ENCODE results near the gene DDAH1.
A peak's percentile ranks its signal among the peaks of the same experiment; 100 is the strongest.
"Not testable (repeated sequence)": the region's sequence is repeated elsewhere in the genome, so short reads cannot be mapped to it uniquely, and the experiment has no call there.

DDAH1 gene

GRCh38 chr1:85465099-85465785 is at the start of gene DDAH1:
TSS of gene DDAH1 (minus strand) at chr1:85465159. CDS start at chr1:85465045, 114 bp downstream.
- Histone ChIP-seq H3K4me3 (peak within 1 kb of the TSS; percentile 43 to 69 (median 58)), H3K27ac (peak within 1 kb of the TSS in 19 of 21 experiments; percentile 6 to 88 (median 64))

- not testable (repeated sequence) for H3K27ac ChIP-seq, H3K4me3 ChIP-seq
Observed at GRCh38 chr1:85513998-85514397, 49.0 kb upstream of the DDAH1 start.

- H3K27ac ChIP-seq, result no peak overlapping the region
- H3K4me3 ChIP-seq, result no peak overlapping the region
Observed at GRCh38 chr1:85504417-85504816, 39.5 kb upstream of the DDAH1 start.

GRCh38 chr1:85502625-85503083 is 37.7 kb upstream of the DDAH1 start:
- no peak overlapping the region for H3K4me3 ChIP-seq
- H3K27ac ChIP-seq, result peak overlapping the region in 2 of 21 experiments; percentile 1 to 14

- H3K27ac ChIP-seq, result peak overlapping the region in 2 of 21 experiments; percentile 1 to 14
- no peak overlapping the region for H3K4me3 ChIP-seq
Observed at GRCh38 chr1:85502171-85502570, 37.2 kb upstream of the DDAH1 start.

GRCh38 chr1:85501355-85501898 is 36.5 kb upstream of the DDAH1 start:
- Histone ChIP-seq H3K27ac (no peak overlapping the region), H3K4me3 (no peak overlapping the region)

- H3K27ac ChIP-seq, result no peak overlapping the region
- H3K4me3 ChIP-seq, result no peak overlapping the region
Observed at GRCh38 chr1:85496941-85497582, 32.1 kb upstream of the DDAH1 start.

GRCh38 chr1:85495556-85495955 is 30.6 kb upstream of the DDAH1 start:
- Histone ChIP-seq H3K27ac (peak overlapping the region in 3 of 21 experiments; percentile 20 to 47 (median 30)), H3K4me3 (no peak overlapping the region)

- Histone ChIP-seq H3K4me3 (no peak overlapping the region), H3K27ac (peak overlapping the region in 3 of 21 experiments; percentile 20 to 47 (median 30))
Observed at GRCh38 chr1:85494904-85495266, 29.9 kb upstream of the DDAH1 start.

- no peak overlapping the region for H3K4me3 ChIP-seq
- no peak overlapping the region for H3K27ac ChIP-seq
Observed at GRCh38 chr1:85494074-85494903, 29.3 kb upstream of the DDAH1 start.

GRCh38 chr1:85490270-85490985 is 25.5 kb upstream of the DDAH1 start:
- no peak overlapping the region for H3K27ac ChIP-seq
- H3K4me3 ChIP-seq, result no peak overlapping the region

- Histone ChIP-seq H3K4me3 (no peak overlapping the region), H3K27ac (no peak overlapping the region)
Observed at GRCh38 chr1:85488126-85488525, 23.2 kb upstream of the DDAH1 start.

GRCh38 chr1:85485516-85485915 is 20.6 kb upstream of the DDAH1 start:
- Histone ChIP-seq H3K27ac (no peak overlapping the region), H3K4me3 (no peak overlapping the region)

GRCh38 chr1:85484716-85485115 is 19.8 kb upstream of the DDAH1 start:
- H3K4me3 ChIP-seq, result no peak overlapping the region

GRCh38 chr1:85484264-85484663 is 19.3 kb upstream of the DDAH1 start:
- no peak overlapping the region for H3K27ac ChIP-seq

More at GRCh38 chr1:85484716-85485115, 19.8 kb upstream of the DDAH1 start:
- H3K27ac ChIP-seq, result no peak overlapping the region

GRCh38 chr1:85481688-85482087 is 16.7 kb upstream of the DDAH1 start:
- H3K4me3 ChIP-seq, result no peak overlapping the region
- H3K27ac ChIP-seq, result no peak overlapping the region

More at GRCh38 chr1:85484264-85484663, 19.3 kb upstream of the DDAH1 start:
- no peak overlapping the region for H3K4me3 ChIP-seq

- Histone ChIP-seq H3K4me3 (no peak overlapping the region), H3K27ac (no peak overlapping the region)
Observed at GRCh38 chr1:85480566-85480965, 15.6 kb upstream of the DDAH1 start.

GRCh38 chr1:85479491-85479890 is 14.5 kb upstream of the DDAH1 start:
- no peak overlapping the region for H3K4me3 ChIP-seq
- no peak overlapping the region for H3K27ac ChIP-seq

- H3K4me3 ChIP-seq, result no peak overlapping the region
- no peak overlapping the region for H3K27ac ChIP-seq
Observed at GRCh38 chr1:85478366-85478765, 13.4 kb upstream of the DDAH1 start.

All from skin epidermis (tissue), 12 donors.